NCI-H146 treated with DMSO at 0.1 percent for 48 hours (cell line): ENCODE measurements around the gene RAB35.

Experiments
- DNase-seq: peaks from one replicate; lab custom pipeline; 2025; ENCODE audit not compliant: unreplicated experiment; lab: John Stamatoyannopoulos, UW

RAB35 gene

GRCh38 chr12:120134307-120134980 is 17.9 kb upstream of the RAB35 start:
- no peak for DNase-seq

- DNase-seq, result no peak
Observed at GRCh38 chr12:120132863-120133385, 16.4 kb upstream of the RAB35 start.

DNA sequence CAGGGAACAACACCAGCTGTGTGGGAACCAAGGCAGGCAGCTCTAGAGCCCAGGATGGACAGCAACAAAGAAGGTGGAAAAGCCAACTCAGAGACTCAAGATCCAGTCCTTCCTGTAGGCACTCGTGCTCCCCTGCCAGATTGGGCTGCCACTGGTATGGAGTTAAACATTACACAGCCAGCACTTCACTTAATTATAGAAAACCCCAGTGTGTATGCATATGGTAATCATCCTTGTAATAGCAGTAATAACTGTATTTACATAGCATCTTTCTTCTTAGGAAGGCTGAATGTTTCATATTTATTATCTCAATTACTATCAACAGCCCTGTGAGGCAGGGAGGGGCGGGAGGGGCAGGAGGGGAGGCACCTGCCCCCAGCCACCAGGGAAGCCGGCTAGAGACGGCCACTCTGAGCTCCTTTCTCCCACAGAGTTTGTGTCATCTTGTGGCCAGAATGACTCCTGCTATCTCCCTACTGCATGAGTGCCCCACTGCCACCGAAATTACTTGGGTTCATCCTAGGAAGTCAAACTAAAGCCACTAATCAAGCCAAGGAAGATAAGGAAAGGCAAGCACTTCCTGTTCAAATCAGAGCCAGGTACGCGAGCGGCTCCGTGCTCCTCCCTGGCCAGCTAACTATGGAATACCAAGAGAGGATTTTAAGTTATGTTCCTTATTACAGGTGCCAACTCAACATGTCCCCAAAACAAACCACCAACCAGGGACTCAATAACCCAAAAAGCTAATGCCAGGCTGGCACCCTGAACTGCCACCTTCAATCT is 15.7 kb upstream of the RAB35 start:
- DNase-seq, result no peak

DNA sequence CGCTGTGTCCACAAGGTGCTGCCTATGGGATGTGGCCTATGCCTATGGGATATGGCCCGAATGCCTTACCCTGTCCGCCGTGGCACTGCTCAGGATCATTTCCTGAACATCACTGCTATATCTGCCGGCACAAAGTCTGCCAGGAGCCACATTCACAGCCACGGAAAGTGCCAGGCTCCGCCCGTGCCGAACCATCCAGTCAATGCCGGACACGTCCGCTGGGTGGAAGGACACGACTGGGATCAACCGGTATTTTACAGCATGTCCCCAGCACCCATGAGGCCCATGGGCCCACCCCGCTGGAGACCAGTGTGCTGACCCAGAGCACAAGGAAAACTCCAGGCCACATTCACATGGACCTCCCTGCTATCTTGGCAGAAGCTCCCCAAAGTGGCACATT is 14.6 kb upstream of the RAB35 start:
- no peak for DNase-seq

- DNase-seq, result no peak
Observed at GRCh38 chr12:120130011-120130410, 13.5 kb upstream of the RAB35 start.

GRCh38 chr12:120126635-120127005 is 10.1 kb upstream of the RAB35 start:
- DNase-seq, result no peak

GRCh38 chr12:120125792-120126634 is 9.5 kb upstream of the RAB35 start:
- no peak for DNase-seq

- no peak for DNase-seq
Observed at GRCh38 chr12:120125029-120125428, 8.5 kb upstream of the RAB35 start.

DNA sequence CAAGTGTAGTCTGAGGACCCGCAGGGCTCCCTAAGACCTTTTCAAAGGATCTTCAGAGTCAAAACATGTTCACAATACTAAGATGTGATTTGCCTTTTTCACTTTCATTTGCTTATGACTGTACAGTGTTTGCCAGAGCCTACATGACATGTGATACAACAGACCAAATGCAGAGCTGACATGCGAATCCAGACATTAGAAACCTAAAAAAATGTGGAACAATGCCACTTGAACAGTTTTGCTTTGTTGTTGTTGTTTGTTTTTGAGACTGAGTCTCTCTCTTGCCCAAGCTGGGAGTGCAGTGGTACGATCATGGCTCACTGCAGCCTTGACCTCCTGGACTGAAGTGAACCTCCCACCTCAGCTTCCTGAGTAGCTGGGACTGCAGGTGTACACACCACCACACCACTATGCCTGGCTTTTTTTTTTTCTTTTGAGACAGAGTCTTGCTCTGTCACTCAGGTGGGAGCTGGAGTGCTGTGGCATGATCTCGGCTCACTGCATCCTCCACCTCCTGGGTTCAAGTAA is 5.3 kb upstream of the RAB35 start:
- DNase-seq, result no peak

DNA sequence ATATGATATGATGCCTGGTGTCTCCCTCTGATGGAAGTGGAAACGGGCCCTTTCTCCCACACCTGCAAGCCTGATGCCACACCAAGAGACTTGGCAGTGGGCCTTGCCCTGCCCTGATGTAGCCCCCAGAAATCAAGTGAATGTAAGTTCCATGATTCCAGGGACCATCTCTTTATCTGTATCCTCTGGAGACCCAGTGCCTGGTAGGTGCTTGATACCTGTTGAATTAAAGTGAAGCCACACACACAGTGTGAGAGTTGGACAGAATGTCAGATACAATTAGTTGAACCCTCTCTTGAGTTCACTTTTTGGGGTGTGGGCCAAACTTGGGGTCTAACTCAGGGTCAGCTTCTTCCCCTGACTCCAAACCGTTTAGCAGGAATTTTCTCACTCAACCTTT is 4.8 kb upstream of the RAB35 start:
- DNase-seq, result no peak

DNA sequence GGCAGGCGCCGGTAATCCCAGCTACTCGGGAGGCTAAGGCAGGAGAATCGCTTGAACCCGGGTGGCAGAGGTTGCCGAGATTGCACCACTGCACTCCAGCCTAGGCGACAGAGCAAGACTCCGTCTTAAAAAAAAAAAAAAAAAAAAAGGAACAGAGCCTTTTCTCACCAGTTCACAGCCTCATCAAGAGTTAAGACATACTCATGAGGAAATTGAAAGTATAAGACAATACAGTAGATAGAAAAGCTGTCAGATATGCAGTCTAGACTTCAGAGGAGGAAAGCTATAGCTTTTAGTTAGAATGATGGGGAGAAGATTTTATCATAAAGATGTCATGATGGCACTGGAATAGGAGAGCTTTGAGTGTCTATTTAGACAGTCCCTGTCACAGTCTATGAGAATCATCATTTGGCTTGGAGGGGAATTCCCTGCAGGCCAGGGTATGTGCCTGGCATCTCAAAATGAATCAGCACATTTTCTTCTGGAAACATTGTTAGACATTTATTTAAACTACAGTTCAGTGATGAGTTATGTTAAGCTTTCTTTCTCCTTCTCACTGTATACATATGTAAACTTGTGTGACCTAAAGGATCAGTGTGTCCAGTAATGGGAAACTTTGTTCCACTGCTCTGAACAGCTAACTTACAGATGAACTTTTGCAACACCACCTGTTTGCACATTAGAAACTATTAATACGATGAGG is 2.9 kb upstream of the RAB35 start:
- DNase-seq, result no peak

DNA sequence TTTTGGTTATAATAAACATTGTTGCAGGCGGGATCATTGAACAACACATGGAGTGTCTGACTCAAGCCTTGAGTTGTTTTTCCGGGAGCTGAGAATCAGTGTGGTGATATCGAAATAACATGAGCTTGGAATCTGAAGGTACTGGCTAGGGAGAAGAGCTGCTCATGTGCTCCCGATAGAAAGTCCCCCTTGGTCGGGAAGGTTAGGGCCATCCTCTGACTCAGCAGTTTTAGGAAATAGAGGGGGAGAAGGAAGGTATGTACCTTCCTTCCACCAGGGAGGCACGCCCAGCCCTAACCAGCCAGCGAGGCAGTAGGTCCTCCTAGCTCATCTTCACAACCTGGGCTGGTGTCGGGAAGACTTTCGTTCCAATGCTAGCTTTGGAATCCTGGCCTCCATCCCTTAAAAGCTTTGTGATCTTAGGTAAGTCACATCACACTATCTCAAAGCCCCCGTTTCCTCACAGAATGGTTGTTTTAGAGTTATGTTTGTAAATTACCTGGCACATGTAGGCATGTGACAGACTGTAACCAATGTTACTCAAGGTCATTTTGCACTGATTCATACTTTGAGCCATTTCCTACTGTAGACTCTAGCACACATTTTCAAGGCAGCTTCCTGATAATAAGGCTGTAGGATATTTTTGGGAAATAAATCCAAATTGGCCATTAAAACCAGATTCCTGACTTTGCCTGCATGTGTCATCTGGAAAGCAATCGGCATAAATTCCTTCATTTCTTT is 1.9 kb upstream of the RAB35 start:
- no peak for DNase-seq

GRCh38 chr12:120117961-120118320 is 1.4 kb upstream of the RAB35 start:
- no peak for DNase-seq

- DNase-seq, result peak; percentile 83
Observed at GRCh38 chr12:120116792-120117651, 469 bp upstream of the RAB35 start.

- DNase-seq, result no peak
Observed at GRCh38 chr12:120115692-120116440, 687 bp downstream of the RAB35 start.

DNA sequence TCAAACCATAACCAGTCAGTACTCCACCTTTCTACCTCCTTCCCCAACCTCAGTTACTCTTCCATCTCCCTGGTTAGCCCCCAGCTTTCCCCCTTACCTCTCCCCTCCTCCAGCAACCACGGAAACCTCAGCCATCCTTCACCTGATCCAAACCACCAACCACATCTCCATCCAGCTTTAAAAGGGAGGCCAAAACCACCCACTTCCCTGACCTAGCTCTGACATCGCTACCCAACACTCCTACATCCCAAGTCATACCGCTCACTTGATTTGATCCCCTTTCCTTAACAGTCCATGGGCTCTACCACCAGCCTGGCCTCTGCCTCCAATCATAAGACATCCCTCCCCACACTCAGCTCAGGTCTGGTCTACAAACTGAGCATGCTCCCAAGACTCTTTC is 1.5 kb downstream of the RAB35 start:
- DNase-seq, result no peak

GRCh38 chr12:120110550-120111501 is 5.7 kb downstream of the RAB35 start:
- DNase-seq, result no peak
